ENCODE measurements around the gene TBL1XR1.

The TBL1XR1 gene

GRCh38 chr3:177228601-177229190 is 31.4 kb upstream of the TBL1XR1 start:
- H3K36me3 ChIP-seq (ENCODE audit: control insufficient read depth, insufficient read depth, low read length): no peaks in the 10 kb centered on the region
- no CpG with 5 or more reads among the region's 25 CpGs for WGBS (ENCODE audit: insufficient coverage, insufficient read length)
- H3K27ac ChIP-seq (ENCODE audit: low read length): no peak overlapping the region
- no peaks in the 10 kb centered on the region for H3K27me3 ChIP-seq (ENCODE audit: control insufficient read depth, insufficient read depth, low read length)
- no peaks in the 10 kb centered on the region for H3K9me3 ChIP-seq (ENCODE audit: control insufficient read depth, insufficient read depth, low read length)
- DNase-seq (ENCODE audit: low read depth, low spot score): no peak
- H3K4me1 ChIP-seq (ENCODE audit: control insufficient read depth, insufficient read depth, low read length): no peaks in the 10 kb centered on the region
- H3K4me3 ChIP-seq (ENCODE audit: low read length): no peak overlapping the region

- Histone ChIP-seq H3K4me1 (ENCODE audit: control insufficient read depth, insufficient read depth, low read length) (no peaks in the 10 kb centered on the region), H3K9me3 (ENCODE audit: control insufficient read depth, insufficient read depth, low read length) (no peaks in the 10 kb centered on the region), H3K27me3 (ENCODE audit: control insufficient read depth, insufficient read depth, low read length) (no peaks in the 10 kb centered on the region), H3K4me3 (ENCODE audit: low read length) (no peak overlapping the region), H3K27ac (ENCODE audit: low read length) (no peak overlapping the region), H3K36me3 (ENCODE audit: control insufficient read depth, insufficient read depth, low read length) (no peaks in the 10 kb centered on the region)
- DNase-seq (ENCODE audit: low read depth, low spot score): no peak
Measured at GRCh38 chr3:177224414-177224813, 27.1 kb upstream of the TBL1XR1 start.

GRCh38 chr3:177221744-177222143 is 24.5 kb upstream of the TBL1XR1 start:
- H3K4me1 ChIP-seq (ENCODE audit: control insufficient read depth, insufficient read depth, low read length): no peaks in the 10 kb centered on the region
- WGBS (ENCODE audit: insufficient coverage, insufficient read length): no CpG with 5 or more reads among the region's 3 CpGs
- H3K36me3 ChIP-seq (ENCODE audit: control insufficient read depth, insufficient read depth, low read length): no peaks in the 10 kb centered on the region
- H3K9me3 ChIP-seq (ENCODE audit: control insufficient read depth, insufficient read depth, low read length): no peaks in the 10 kb centered on the region
- DNase-seq (ENCODE audit: low read depth, low spot score): no peak
- no peak overlapping the region for H3K4me3 ChIP-seq (ENCODE audit: low read length)
- no peak overlapping the region for H3K27ac ChIP-seq (ENCODE audit: low read length)
- H3K27me3 ChIP-seq (ENCODE audit: control insufficient read depth, insufficient read depth, low read length): no peaks in the 10 kb centered on the region

GRCh38 chr3:177220136-177220974 is 23.1 kb upstream of the TBL1XR1 start:
- H3K27ac ChIP-seq (ENCODE audit: low read length): no peak overlapping the region
- H3K4me3 ChIP-seq (ENCODE audit: low read length): no peak overlapping the region
- no peak for DNase-seq (ENCODE audit: low read depth, low spot score)
- H3K36me3 ChIP-seq (ENCODE audit: control insufficient read depth, insufficient read depth, low read length): no peaks in the 10 kb centered on the region
- H3K9me3 ChIP-seq (ENCODE audit: control insufficient read depth, insufficient read depth, low read length): no peaks in the 10 kb centered on the region
- WGBS (ENCODE audit: insufficient coverage, insufficient read length): no CpG with 5 or more reads among the region's 9 CpGs
- no peaks in the 10 kb centered on the region for H3K27me3 ChIP-seq (ENCODE audit: control insufficient read depth, insufficient read depth, low read length)
- no peaks in the 10 kb centered on the region for H3K4me1 ChIP-seq (ENCODE audit: control insufficient read depth, insufficient read depth, low read length)

- Histone ChIP-seq H3K36me3 (ENCODE audit: control insufficient read depth, insufficient read depth, low read length) (no peaks in the 10 kb centered on the region), H3K27ac (ENCODE audit: low read length) (no peak overlapping the region), H3K27me3 (ENCODE audit: control insufficient read depth, insufficient read depth, low read length) (no peaks in the 10 kb centered on the region), H3K9me3 (ENCODE audit: control insufficient read depth, insufficient read depth, low read length) (no peaks in the 10 kb centered on the region), H3K4me1 (ENCODE audit: control insufficient read depth, insufficient read depth, low read length) (peaks cover 2% of the 10 kb centered on the region; the same call in 1 of the 2 replicates), H3K4me3 (ENCODE audit: low read length) (no peak overlapping the region)
- WGBS (ENCODE audit: insufficient coverage, insufficient read length): no CpG with 5 or more reads among the region's 7 CpGs
- no peak for DNase-seq (ENCODE audit: low read depth, low spot score)
Measured at GRCh38 chr3:177213801-177214535, 16.7 kb upstream of the TBL1XR1 start.

GRCh38 chr3:177212756-177213155 is 15.5 kb upstream of the TBL1XR1 start:
- WGBS (ENCODE audit: insufficient coverage, insufficient read length): no CpG with 5 or more reads among the region's 8 CpGs
- Histone ChIP-seq H3K4me1 (ENCODE audit: control insufficient read depth, insufficient read depth, low read length) (peaks cover 2% of the 10 kb centered on the region; the same call in 1 of the 2 replicates), H3K27ac (ENCODE audit: low read length) (no peak overlapping the region)

GRCh38 chr3:177212278-177212610 is 15.0 kb upstream of the TBL1XR1 start:
- no peak for DNase-seq (ENCODE audit: low read depth, low spot score)
- no peaks in the 10 kb centered on the region for H3K36me3 ChIP-seq (ENCODE audit: control insufficient read depth, insufficient read depth, low read length)
- no peaks in the 10 kb centered on the region for H3K27me3 ChIP-seq (ENCODE audit: control insufficient read depth, insufficient read depth, low read length)
- H3K4me3 ChIP-seq (ENCODE audit: low read length): no peak overlapping the region
- peaks cover 2% of the 10 kb centered on the region; the same call in 1 of the 2 replicates for H3K4me1 ChIP-seq (ENCODE audit: control insufficient read depth, insufficient read depth, low read length)
- no peaks in the 10 kb centered on the region for H3K9me3 ChIP-seq (ENCODE audit: control insufficient read depth, insufficient read depth, low read length)
- H3K27ac ChIP-seq (ENCODE audit: low read length): no peak overlapping the region

More at GRCh38 chr3:177212756-177213155, 15.5 kb upstream of the TBL1XR1 start:
- DNase-seq (ENCODE audit: low read depth, low spot score): no peak
- no peak overlapping the region for H3K4me3 ChIP-seq (ENCODE audit: low read length)
- H3K36me3 ChIP-seq (ENCODE audit: control insufficient read depth, insufficient read depth, low read length): no peaks in the 10 kb centered on the region
- no peaks in the 10 kb centered on the region for H3K27me3 ChIP-seq (ENCODE audit: control insufficient read depth, insufficient read depth, low read length)
- H3K9me3 ChIP-seq (ENCODE audit: control insufficient read depth, insufficient read depth, low read length): no peaks in the 10 kb centered on the region

- H3K4me3 ChIP-seq (ENCODE audit: low read length): no peak overlapping the region
- H3K27me3 ChIP-seq (ENCODE audit: control insufficient read depth, insufficient read depth, low read length): no peaks in the 10 kb centered on the region
- H3K9me3 ChIP-seq (ENCODE audit: control insufficient read depth, insufficient read depth, low read length): no peaks in the 10 kb centered on the region
- H3K36me3 ChIP-seq (ENCODE audit: control insufficient read depth, insufficient read depth, low read length): no peaks in the 10 kb centered on the region
- peaks cover 2% of the 10 kb centered on the region; the same call in 1 of the 2 replicates for H3K4me1 ChIP-seq (ENCODE audit: control insufficient read depth, insufficient read depth, low read length)
- WGBS (ENCODE audit: insufficient coverage, insufficient read length): no CpG with 5 or more reads among the region's 7 CpGs
- H3K27ac ChIP-seq (ENCODE audit: low read length): no peak overlapping the region
- no peak for DNase-seq (ENCODE audit: low read depth, low spot score)
Measured at GRCh38 chr3:177211503-177212277, 14.4 kb upstream of the TBL1XR1 start.

GRCh38 chr3:177210744-177211502 is 13.6 kb upstream of the TBL1XR1 start:
- WGBS (ENCODE audit: insufficient coverage, insufficient read length): no CpG with 5 or more reads among the region's 11 CpGs
- H3K4me3 ChIP-seq (ENCODE audit: low read length): no peak overlapping the region
- no peak overlapping the region for H3K27ac ChIP-seq (ENCODE audit: low read length)
- no peaks in the 10 kb centered on the region for H3K9me3 ChIP-seq (ENCODE audit: control insufficient read depth, insufficient read depth, low read length)
- H3K4me1 ChIP-seq (ENCODE audit: control insufficient read depth, insufficient read depth, low read length): peaks cover 2% of the 10 kb centered on the region; the same call in 1 of the 2 replicates
- no peaks in the 10 kb centered on the region for H3K36me3 ChIP-seq (ENCODE audit: control insufficient read depth, insufficient read depth, low read length)
- no peak for DNase-seq (ENCODE audit: low read depth, low spot score)
- H3K27me3 ChIP-seq (ENCODE audit: control insufficient read depth, insufficient read depth, low read length): no peaks in the 10 kb centered on the region
